ENCODE data around the gene GRIN1. TPM values are rescaled to one million over a fixed set of nuclear protein-coding genes. Genes with fewer than 3 reads are reported as not detected.

The GRIN1 gene
- total and polyA plus RNA-seq, 2 of the 13 experiments (the other 11 are each of a cell fraction or from before 2014, with no cell fraction given) = 0.13 TPM; not detected in 1

DNA sequence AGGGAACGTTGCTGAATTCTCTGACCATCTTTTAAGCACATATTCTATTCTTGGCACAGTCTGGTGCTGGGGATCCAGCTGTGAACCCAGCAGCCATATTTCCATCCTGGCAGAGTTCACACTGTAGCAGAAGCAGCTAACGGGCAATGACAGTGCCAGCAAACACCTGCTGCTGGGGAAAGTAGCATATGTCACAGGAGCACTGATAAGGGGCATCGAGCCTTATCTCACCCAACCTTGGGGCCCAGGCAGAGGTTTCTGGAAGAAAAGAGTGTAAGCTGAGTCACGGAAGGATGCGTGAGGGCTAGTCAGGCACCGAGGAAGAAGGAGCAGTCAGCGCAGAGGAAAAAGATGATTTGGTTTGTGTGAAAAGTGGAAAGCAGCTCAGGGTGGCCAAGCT, 67.6 kb downstream of the GRIN1 start:
- intact Hi-C loops (cut with micrococcal nuclease; ENCODE audit: unreplicated experiment) = no loop called here
- FAIRE-seq = no peak
- CTCF ChIA-PET (ENCODE audit: low intra/inter-chr PET ratio, low total read pairs) = no interaction called here
- Histone ChIP-seq H3K36me3 (replicated peaks in 1 of 2; ENCODE audit: control insufficient read depth in 1 of 2, insufficient read depth in 2 of 2, low read length in 2 of 2) (no peaks in the 10 kb centered on the region; a peak in 1 of 5 replicates), H3K4me1 (ENCODE audit: insufficient read depth, low read length) (peaks cover 44% of the 10 kb centered on the region), H3K9ac (ENCODE audit: insufficient read depth, low read depth, low read length) (peak overlapping the region; percentile 88), H2AFZ (ENCODE audit: low read length) (no peak overlapping the region), H3K9me3 (ENCODE audit: low read length) (no peaks in the 10 kb centered on the region), H4K20me1 (ENCODE audit: insufficient read depth, low read length) (0 out of 2 replicates have a peak, but pooled peaks cover 4% of the 10 kb centered on the region), H3K4me2 (ENCODE audit: low read depth, low read length) (peak overlapping the region; percentile 95), H3K79me2 (ENCODE audit: insufficient read depth, low read length) (peaks cover 36% of the 10 kb centered on the region), H3K27me3 (ENCODE audit: control insufficient read depth in 1 of 2, insufficient read depth in 2 of 2, low read length in 2 of 2) (no peaks in the 10 kb centered on the region; a peak in 1 of 5 replicates), H3K4me3 (replicated peaks in 1 of 3; ENCODE audit: insufficient read depth in 1 of 3, low read depth in 2 of 3, low read length in 3 of 3) (peak overlapping the region; percentile 90 to 93 (median 92); a peak in 5 of 6 replicates), H3K27ac (ENCODE audit: extremely low read length, insufficient read depth, low read length) (no peak overlapping the region)
- WGBS (ENCODE audit: low lambda C conversion rate) = 75% methylated on average over 7 of the region's 7 CpGs
- DNase-seq (ENCODE audit: low spot score) = no peak
- in situ Hi-C loops (cut with HindIII; ENCODE audit: extremely low pct_ligation_motif_present, low pct_unique_long_range_greater_than_20kb) = no loop called here
- POLR2A ChIA-PET = interaction anchor here (1.8 to 8.8 kb wide), 2 partner anchors 15 to 17 kb away, joined by 5 to 225 read pairs; partner anchors contain the start of genes CYSRT1, RNF208 and RNF224
- no TSS peak for BruUV-seq (replicated peaks)
- no peak for ATAC-seq
- TF ChIP-seq ZNF749 (CRISPR knock-in tag; IDR thresholded peaks at IDR 0.05; ENCODE audit: borderline replicate concordance) (no peak), CCAR2 (optimal IDR thresholded peaks at IDR 0.05; ENCODE audit: low read depth, low read length) (no peak), ZNF124 (CRISPR knock-in tag; IDR thresholded peaks at IDR 0.05) (no peak), HNF4G (IDR thresholded peaks at IDR 0.05; ENCODE audit: borderline replicate concordance, low read depth, low read length) (no peak), HNF4G (CRISPR knock-in tag; IDR thresholded peaks at IDR 0.05; ENCODE audit: borderline replicate concordance, low read depth) (no peak), KAT8 (CRISPR knock-in tag; IDR thresholded peaks at IDR 0.05) (no peak), ZFP62 (CRISPR knock-in tag; IDR thresholded peaks at IDR 0.05) (no peak), ZNF451 (CRISPR knock-in tag; IDR thresholded peaks at IDR 0.05) (no peak), ZNF782 (CRISPR knock-in tag; IDR thresholded peaks at IDR 0.05; ENCODE audit: borderline replicate concordance) (no peak), TCF7L2 (IDR thresholded peaks at IDR 0.05; ENCODE audit: low read depth, low read length) (no peak), ZNF766 (CRISPR knock-in tag; IDR thresholded peaks at IDR 0.05; ENCODE audit: borderline replicate concordance) (no peak), NR3C1 (CRISPR knock-in tag; IDR thresholded peaks at IDR 0.05) (no peak), POLR2AphosphoS5 (IDR thresholded peaks at IDR 0.05; ENCODE audit: low read depth, low read length) (no peak), YY1 (IDR thresholded peaks at IDR 0.05; ENCODE audit: insufficient read depth, insufficient replicate concordance, low read depth, low read length) (no peak)
- TF ChIP-seq, protein P1, sequence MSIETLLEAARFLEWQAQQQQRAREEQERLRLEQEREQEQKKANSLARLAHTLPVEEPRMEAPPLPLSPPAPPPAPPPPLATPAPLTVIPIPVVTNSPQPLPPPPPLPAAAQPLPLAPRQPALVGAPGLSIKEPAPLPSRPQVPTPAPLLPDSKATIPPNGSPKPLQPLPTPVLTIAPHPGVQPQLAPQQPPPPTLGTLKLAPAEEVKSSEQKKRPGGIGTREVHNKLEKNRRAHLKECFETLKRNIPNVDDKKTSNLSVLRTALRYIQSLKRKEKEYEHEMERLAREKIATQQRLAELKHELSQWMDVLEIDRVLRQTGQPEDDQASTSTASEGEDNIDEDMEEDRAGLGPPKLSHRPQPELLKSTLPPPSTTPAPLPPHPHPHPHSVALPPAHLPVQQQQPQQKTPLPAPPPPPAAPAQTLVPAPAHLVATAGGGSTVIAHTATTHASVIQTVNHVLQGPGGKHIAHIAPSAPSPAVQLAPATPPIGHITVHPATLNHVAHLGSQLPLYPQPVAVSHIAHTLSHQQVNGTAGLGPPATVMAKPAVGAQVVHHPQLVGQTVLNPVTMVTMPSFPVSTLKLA (IDR thresholded peaks at IDR 0.05) = no peak
- TF ChIP-seq, protein P2, sequence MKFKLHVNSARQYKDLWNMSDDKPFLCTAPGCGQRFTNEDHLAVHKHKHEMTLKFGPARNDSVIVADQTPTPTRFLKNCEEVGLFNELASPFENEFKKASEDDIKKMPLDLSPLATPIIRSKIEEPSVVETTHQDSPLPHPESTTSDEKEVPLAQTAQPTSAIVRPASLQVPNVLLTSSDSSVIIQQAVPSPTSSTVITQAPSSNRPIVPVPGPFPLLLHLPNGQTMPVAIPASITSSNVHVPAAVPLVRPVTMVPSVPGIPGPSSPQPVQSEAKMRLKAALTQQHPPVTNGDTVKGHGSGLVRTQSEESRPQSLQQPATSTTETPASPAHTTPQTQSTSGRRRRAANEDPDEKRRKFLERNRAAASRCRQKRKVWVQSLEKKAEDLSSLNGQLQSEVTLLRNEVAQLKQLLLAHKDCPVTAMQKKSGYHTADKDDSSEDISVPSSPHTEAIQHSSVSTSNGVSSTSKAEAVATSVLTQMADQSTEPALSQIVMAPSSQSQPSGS (CRISPR knock-in tag; IDR thresholded peaks at IDR 0.05) = no peak
- TF ChIP-seq, protein P3, sequence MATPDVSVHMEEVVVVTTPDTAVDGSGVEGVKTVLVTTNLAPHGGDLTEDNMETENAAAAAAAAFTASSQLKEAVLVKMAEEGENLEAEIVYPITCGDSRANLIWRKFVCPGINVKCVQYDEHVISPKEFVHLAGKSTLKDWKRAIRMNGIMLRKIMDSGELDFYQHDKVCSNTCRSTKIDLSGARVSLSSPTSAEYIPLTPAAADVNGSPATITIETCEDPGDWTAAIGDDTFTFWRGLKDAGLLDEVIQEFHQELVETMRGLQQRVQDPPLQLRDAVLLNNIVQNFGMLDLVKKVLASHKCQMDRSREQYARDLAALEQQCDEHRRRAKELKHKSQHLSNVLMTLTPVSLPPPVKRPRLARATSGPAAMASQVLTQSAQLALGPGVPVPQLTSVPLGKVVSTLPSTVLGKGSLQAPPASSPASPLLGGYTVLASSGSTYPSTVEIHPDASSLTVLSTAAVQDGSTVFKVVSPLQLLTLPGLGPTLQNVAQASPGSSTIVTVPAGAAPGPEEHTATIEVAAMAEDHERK (CRISPR knock-in tag; IDR thresholded peaks at IDR 0.05; ENCODE audit: low read depth) = no peak
- TF ChIP-seq, protein P4, sequence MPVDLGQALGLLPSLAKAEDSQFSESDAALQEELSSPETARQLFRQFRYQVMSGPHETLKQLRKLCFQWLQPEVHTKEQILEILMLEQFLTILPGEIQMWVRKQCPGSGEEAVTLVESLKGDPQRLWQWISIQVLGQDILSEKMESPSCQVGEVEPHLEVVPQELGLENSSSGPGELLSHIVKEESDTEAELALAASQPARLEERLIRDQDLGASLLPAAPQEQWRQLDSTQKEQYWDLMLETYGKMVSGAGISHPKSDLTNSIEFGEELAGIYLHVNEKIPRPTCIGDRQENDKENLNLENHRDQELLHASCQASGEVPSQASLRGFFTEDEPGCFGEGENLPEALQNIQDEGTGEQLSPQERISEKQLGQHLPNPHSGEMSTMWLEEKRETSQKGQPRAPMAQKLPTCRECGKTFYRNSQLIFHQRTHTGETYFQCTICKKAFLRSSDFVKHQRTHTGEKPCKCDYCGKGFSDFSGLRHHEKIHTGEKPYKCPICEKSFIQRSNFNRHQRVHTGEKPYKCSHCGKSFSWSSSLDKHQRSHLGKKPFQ (CRISPR knock-in tag; IDR thresholded peaks at IDR 0.05; ENCODE audit: insufficient replicate concordance) = no peak
- TF ChIP-seq, protein P5, sequence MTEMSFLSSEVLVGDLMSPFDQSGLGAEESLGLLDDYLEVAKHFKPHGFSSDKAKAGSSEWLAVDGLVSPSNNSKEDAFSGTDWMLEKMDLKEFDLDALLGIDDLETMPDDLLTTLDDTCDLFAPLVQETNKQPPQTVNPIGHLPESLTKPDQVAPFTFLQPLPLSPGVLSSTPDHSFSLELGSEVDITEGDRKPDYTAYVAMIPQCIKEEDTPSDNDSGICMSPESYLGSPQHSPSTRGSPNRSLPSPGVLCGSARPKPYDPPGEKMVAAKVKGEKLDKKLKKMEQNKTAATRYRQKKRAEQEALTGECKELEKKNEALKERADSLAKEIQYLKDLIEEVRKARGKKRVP (CRISPR knock-in tag; IDR thresholded peaks at IDR 0.05) = no peak

All from HepG2 (cell line).